A549 (cell line): Measurements from ENCODE around the gene C15orf39.
"Not testable (repeated sequence)": the region's sequence is repeated elsewhere in the genome, so short reads cannot be mapped to it uniquely, and the experiment has no call there.

ENCODE experiments used
- BCL3 ChIP-seq: fragments of >200 bp; sonication (Bioruptor Twin); formaldehyde crosslinking; IDR thresholded peaks from 3 replicates; pipeline ENCODE4 v1.6.1; 2016
- CTCF ChIP-seq: fragments of >200 bp; sonication (Bioruptor Twin); formaldehyde crosslinking; IDR thresholded peaks from 3 replicates; pipeline ENCODE4 v1.5.1; 2016

GRCh38 chr15:75258034-75258433 is 56.4 kb downstream of the C15orf39 start, which contains the start of gene GOLGA6C:
- TF ChIP-seq CTCF, BCL3: not testable (repeated sequence)
